Measurements from ENCODE around the gene CDK14. TPM values are rescaled to one million over a fixed set of nuclear protein-coding genes. Genes with fewer than 3 reads are reported as not detected.
"Not testable (repeated sequence)": the region's sequence is repeated elsewhere in the genome, so short reads cannot be mapped to it uniquely, and the experiment has no call there.

The CDK14 gene
- total RNA-seq, 1 donor from 2014 or later = 58.6 TPM

GRCh38 chr7:90752051-90752450 lies 155.9 kb downstream of the CDK14 start:
- DNase-seq = no peak
- intact Hi-C loops (cut with DNase I) = no loop called here
- Histone ChIP-seq H3K4me3 (no peak overlapping the region), H3K9me3 (no peaks in the 10 kb centered on the region), H3K4me1 (no peaks in the 10 kb centered on the region), H3K36me3 (no peaks in the 10 kb centered on the region), H3K27me3 (ENCODE audit: low read depth) (no peaks in the 10 kb centered on the region), H3K27ac (no peak overlapping the region)
- TF ChIP-seq CTCF (IDR thresholded peaks at IDR 0.05) = no peak
- no peak for ATAC-seq

DNA sequence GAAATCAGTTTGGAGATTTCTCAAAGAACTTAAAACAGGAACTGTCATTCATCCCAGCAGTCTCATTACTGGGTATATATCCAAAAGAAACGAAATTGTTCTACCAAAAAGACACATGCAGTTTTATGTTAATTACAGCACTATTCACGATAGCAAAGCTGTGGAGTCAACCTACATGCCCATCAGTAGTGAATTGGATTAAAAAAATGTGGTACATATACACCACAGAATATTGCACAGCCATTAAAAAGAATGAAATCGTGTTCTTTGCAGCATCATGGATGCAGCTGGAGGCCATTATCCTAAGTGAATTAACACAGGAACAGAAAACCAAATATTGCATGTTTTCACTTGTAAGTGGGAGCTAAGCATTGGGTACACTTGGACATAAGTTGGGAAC lies 158.9 kb downstream of the CDK14 start:
- intact Hi-C loops (cut with DNase I) = no loop called here
- no peak overlapping the region for H3K4me3 ChIP-seq
- H3K36me3 ChIP-seq = no peaks in the 10 kb centered on the region
- H3K9me3 ChIP-seq = no peaks in the 10 kb centered on the region
- no peaks in the 10 kb centered on the region for H3K27me3 ChIP-seq (ENCODE audit: low read depth)
- no peaks in the 10 kb centered on the region for H3K4me1 ChIP-seq
- TF ChIP-seq CTCF (IDR thresholded peaks at IDR 0.05) = no peak
- H3K27ac ChIP-seq = no peak overlapping the region
- ATAC-seq (no peak), DNase-seq (no peak)

DNA sequence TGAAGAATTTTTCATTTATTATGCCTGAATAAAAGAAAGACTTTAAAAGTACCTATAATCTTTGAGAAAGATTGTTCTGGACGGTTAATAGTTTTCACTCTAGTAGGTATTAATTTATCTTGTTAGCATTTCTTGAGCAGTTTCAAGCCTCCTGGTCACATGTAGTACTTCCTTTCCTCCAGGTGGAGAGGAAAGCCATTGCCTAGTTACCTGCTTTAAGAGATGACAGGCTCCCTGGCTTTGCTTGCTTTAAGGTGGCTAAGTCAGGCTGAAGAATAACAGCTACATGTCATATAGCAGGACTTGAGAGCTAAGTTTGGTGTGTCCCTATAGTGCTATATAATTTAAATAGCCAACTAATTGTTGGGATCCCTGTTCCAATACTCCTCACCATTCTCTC lies 160.2 kb downstream of the CDK14 start:
- no peak overlapping the region for H3K27ac ChIP-seq
- TF ChIP-seq CTCF (IDR thresholded peaks at IDR 0.05) = no peak
- H3K4me3 ChIP-seq = no peak overlapping the region
- no peaks in the 10 kb centered on the region for H3K27me3 ChIP-seq (ENCODE audit: low read depth)
- H3K4me1 ChIP-seq = no peaks in the 10 kb centered on the region
- DNase-seq = no peak
- no peaks in the 10 kb centered on the region for H3K9me3 ChIP-seq
- no peaks in the 10 kb centered on the region for H3K36me3 ChIP-seq
- intact Hi-C loops (cut with DNase I) = no loop called here
- ATAC-seq = no peak

- H3K4me1 ChIP-seq; intact Hi-C loops (cut with DNase I); H3K36me3 ChIP-seq; DNase-seq; ATAC-seq; H3K27ac ChIP-seq; H3K27me3 ChIP-seq (ENCODE audit: low read depth); H3K4me3 ChIP-seq; H3K9me3 ChIP-seq: not testable (repeated sequence)
These were observed 161.4 kb downstream of the CDK14 start for GRCh38 chr7:90757565-90757950.

GRCh38 chr7:90758933-90759562 lies 162.9 kb downstream of the CDK14 start:
- DNase-seq (no peak), ATAC-seq (no peak)
- Histone ChIP-seq H3K4me1 (no peaks in the 10 kb centered on the region), H3K4me3 (no peak overlapping the region), H3K27me3 (ENCODE audit: low read depth) (no peaks in the 10 kb centered on the region), H3K36me3 (no peaks in the 10 kb centered on the region), H3K9me3 (no peaks in the 10 kb centered on the region), H3K27ac (no peak overlapping the region)
- intact Hi-C loops (cut with DNase I) = no loop called here
- TF ChIP-seq CTCF (IDR thresholded peaks at IDR 0.05) = no peak

DNA sequence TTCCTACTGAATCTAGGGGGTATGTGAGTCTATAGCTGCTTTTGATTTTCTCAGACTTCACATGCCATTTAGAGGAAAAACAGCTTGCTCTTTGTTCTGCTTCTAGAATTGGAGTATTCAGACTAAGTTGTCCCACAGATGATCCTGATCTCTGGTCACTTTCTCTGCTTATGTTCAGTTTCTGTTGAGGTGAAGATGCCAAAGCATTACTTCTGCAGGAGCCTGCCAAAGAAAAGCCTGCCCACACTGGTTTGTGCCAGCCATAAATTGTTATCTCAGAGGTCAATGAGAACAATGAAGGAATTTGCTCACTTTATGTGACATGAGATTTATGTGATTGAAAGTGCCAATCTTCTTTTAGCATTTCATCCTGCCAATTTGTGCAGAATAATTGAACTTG lies 163.6 kb downstream of the CDK14 start:
- H3K27ac ChIP-seq = no peak overlapping the region
- DNase-seq (no peak), ATAC-seq (no peak)
- H3K9me3 ChIP-seq = no peaks in the 10 kb centered on the region
- intact Hi-C loops (cut with DNase I) = no loop called here
- no peak for TF ChIP-seq CTCF (IDR thresholded peaks at IDR 0.05)
- no peak overlapping the region for H3K4me3 ChIP-seq
- no peaks in the 10 kb centered on the region for H3K27me3 ChIP-seq (ENCODE audit: low read depth)
- no peaks in the 10 kb centered on the region for H3K36me3 ChIP-seq
- no peaks in the 10 kb centered on the region for H3K4me1 ChIP-seq

Data from lower lobe of right lung (tissue), 2 donors.